ENCODE measurements around the gene ZNF322. TPM values are rescaled to one million over a fixed set of nuclear protein-coding genes. Genes with fewer than 3 reads are reported as not detected.
A peak's percentile ranks its signal among the peaks of the same experiment; 100 is the strongest.

The ZNF322 gene
- total RNA-seq, 2 donors from 2014 or later, result 17.2 to 24.0 TPM

- TF ChIP-seq CTCF (IDR thresholded peaks at IDR 0.05), result no peak
- no peak for DNase-seq
- no peaks in the 10 kb centered on the region for H3K9me3 ChIP-seq
- peaks cover 16% of the 10 kb centered on the region for H3K27me3 ChIP-seq
- intact Hi-C loops (cut with DNase I), result no loop called here
- H3K9ac ChIP-seq (ENCODE audit: low read depth in 2 of 2, low read length in 2 of 2), result peak overlapping the region in 1 of 2 donors; percentile 12
- H3K4me3 ChIP-seq, result peak overlapping the region; percentile 28
- H3K36me3 ChIP-seq, result no peaks in the 10 kb centered on the region
- H3K4me1 ChIP-seq, result peaks cover 4% of the 10 kb centered on the region
- no peak overlapping the region for H3K27ac ChIP-seq
Observed at GRCh38 chr6:26613689-26614683, 45.6 kb downstream of the ZNF322 start.

GRCh38 chr6:26613201-26613600 is 46.3 kb downstream of the ZNF322 start:
- intact Hi-C loops (cut with DNase I), result no loop called here
- TF ChIP-seq CTCF (IDR thresholded peaks at IDR 0.05), result no peak

GRCh38 chr6:26611599-26611998 is 47.9 kb downstream of the ZNF322 start:
- intact Hi-C loops (cut with DNase I), result no loop called here
- peaks cover 16% of the 10 kb centered on the region for H3K27me3 ChIP-seq

More at GRCh38 chr6:26613201-26613600, 46.3 kb downstream of the ZNF322 start:
- no peaks in the 10 kb centered on the region for H3K36me3 ChIP-seq
- DNase-seq, result no peak
- H3K27me3 ChIP-seq, result peaks cover 16% of the 10 kb centered on the region
- H3K9me3 ChIP-seq, result no peaks in the 10 kb centered on the region
- no peak overlapping the region for H3K4me3 ChIP-seq
- peaks cover 4% of the 10 kb centered on the region for H3K4me1 ChIP-seq
- no peak overlapping the region for H3K9ac ChIP-seq (ENCODE audit: low read depth in 2 of 2, low read length in 2 of 2)
- no peak overlapping the region for H3K27ac ChIP-seq

GRCh38 chr6:26609463-26609862 is 50.1 kb downstream of the ZNF322 start:
- Histone ChIP-seq H3K9me3 (no peaks in the 10 kb centered on the region), H3K27ac (no peak overlapping the region), H3K9ac (ENCODE audit: low read depth in 2 of 2, low read length in 2 of 2) (no peak overlapping the region), H3K36me3 (no peaks in the 10 kb centered on the region), H3K4me3 (no peak overlapping the region), H3K27me3 (peaks cover 10% of the 10 kb centered on the region), H3K4me1 (peaks cover 4% of the 10 kb centered on the region)
- intact Hi-C loops (cut with DNase I), result loop anchor here (2.0 kb wide), 1 partner anchor 469 kb away; no protein-coding TSS in a partner anchor
- no peak for DNase-seq
- TF ChIP-seq CTCF (IDR thresholded peaks at IDR 0.05), result no peak

More at GRCh38 chr6:26611599-26611998, 47.9 kb downstream of the ZNF322 start:
- no peak for DNase-seq
- TF ChIP-seq CTCF (IDR thresholded peaks at IDR 0.05), result no peak
- Histone ChIP-seq H3K36me3 (no peaks in the 10 kb centered on the region), H3K4me1 (peaks cover 4% of the 10 kb centered on the region), H3K27ac (no peak overlapping the region), H3K9me3 (no peaks in the 10 kb centered on the region), H3K9ac (ENCODE audit: low read depth in 2 of 2, low read length in 2 of 2) (no peak overlapping the region), H3K4me3 (no peak overlapping the region)

- no peaks in the 10 kb centered on the region for H3K4me1 ChIP-seq
- H3K36me3 ChIP-seq, result no peaks in the 10 kb centered on the region
- DNase-seq, result peak; percentile 63
- peak; percentile 65 for TF ChIP-seq CTCF (IDR thresholded peaks at IDR 0.05)
- intact Hi-C loops (cut with DNase I), result loop anchor here (2.0 kb wide), 1 partner anchor 471 kb away; no protein-coding TSS in a partner anchor
- no peak overlapping the region for H3K4me3 ChIP-seq
- peak overlapping the region in 1 of 2 donors; percentile 38 for H3K9ac ChIP-seq (ENCODE audit: low read depth in 2 of 2, low read length in 2 of 2)
- no peak overlapping the region for H3K27ac ChIP-seq
- no peaks in the 10 kb centered on the region for H3K27me3 ChIP-seq
- H3K9me3 ChIP-seq, result no peaks in the 10 kb centered on the region
Observed at GRCh38 chr6:26607434-26608230, 51.9 kb downstream of the ZNF322 start.
